K562 (cell line): Measurements from ENCODE around the gene CTIF.

Experiments
- ARNT ChIP-seq, 2 experiments: fragments of 450-650 bp; IDR thresholded peaks; 2 replicates each; pipeline ENCODE4 v1.6.1; 2016; ENCODE audit warnings: mild to moderate bottlenecking in 1 of 2
- EP400 ChIP-seq: fragments of 450-650 bp; IDR thresholded peaks from 2 replicates; pipeline ENCODE4 v1.6.1; 2017; ENCODE audit warnings: antibody characterized with exemption, mild to moderate bottlenecking, moderate library complexity
- MYC ChIP-seq, 2 experiments: fragments of 250-450 bp in 1 of 2; sonication (Bioruptor Pico) in 1 of 2; IDR thresholded peaks; 2 replicates each; pipeline versions ENCODE4 v1.5.1 to v1.6.1; 2012 to 2021; ENCODE audit warnings: low read depth in 2 of 2, borderline replicate concordance in 1 of 2, improper control_type of control experiment in 1 of 2, low read length in 1 of 2, mild to moderate bottlenecking in 1 of 2, moderate library complexity in 1 of 2
- POLR2A ChIP-seq: fragments of 450-650 bp; conservative IDR thresholded peaks from 2 replicates; pipeline ENCODE4 v1.6.1; 2016
- SIN3A ChIP-seq, 2 experiments: fragments of 150-350 bp in 1 of 2; IDR thresholded peaks; 2 replicates each; pipeline ENCODE4 v1.6.1; 2011 to 2016; ENCODE audit warnings: borderline replicate concordance in 2 of 2, low read depth in 2 of 2, low read length in 2 of 2, mild to moderate bottlenecking in 2 of 2, moderate library complexity in 2 of 2; ENCODE audit not compliant: control insufficient read depth in 1 of 2
- SMARCA5 ChIP-seq: fragments of 450-650 bp; IDR thresholded peaks from 2 replicates; pipeline ENCODE4 v1.6.1; 2016
- TCF7L2 ChIP-seq: fragments of 150-350 bp; IDR thresholded peaks from 2 replicates; pipeline ENCODE4 v1.6.1; 2016; ENCODE audit warnings: low read depth, mild to moderate bottlenecking, low read length, moderate library complexity
- ZNF174 ChIP-seq: fragments of 250-450 bp; sonication (Bioruptor Pico); IDR thresholded peaks from 2 replicates; pipeline ENCODE4 v1.4.0; 2020; ENCODE audit warnings: mild to moderate bottlenecking
- ZNF644 ChIP-seq: fragments of 200-800 bp; sonication (Bioruptor generic); IDR thresholded peaks from 2 replicates; pipeline ENCODE4 v1.6.1; 2016; ENCODE audit warnings: low read depth, missing genetic modification characterization, missing compliant biosample characterization
- TF ChIP-seq, protein P1 (sequence below), 3 experiments: IDR thresholded peaks in 2 of 3; conservative IDR thresholded peaks in 1 of 3; 2 replicates each; pipeline ENCODE4 v1.5.1; 2011 to 2012; ENCODE audit warnings: low read length in 3 of 3, mild to moderate bottlenecking in 3 of 3, control low read depth in 2 of 3, improper control_type of control experiment in 1 of 3, inconsistent platforms in 1 of 3, low read depth in 1 of 3, mixed read lengths in 1 of 3, moderate library complexity in 1 of 3; ENCODE audit not compliant: insufficient read depth in 2 of 3

DNA sequence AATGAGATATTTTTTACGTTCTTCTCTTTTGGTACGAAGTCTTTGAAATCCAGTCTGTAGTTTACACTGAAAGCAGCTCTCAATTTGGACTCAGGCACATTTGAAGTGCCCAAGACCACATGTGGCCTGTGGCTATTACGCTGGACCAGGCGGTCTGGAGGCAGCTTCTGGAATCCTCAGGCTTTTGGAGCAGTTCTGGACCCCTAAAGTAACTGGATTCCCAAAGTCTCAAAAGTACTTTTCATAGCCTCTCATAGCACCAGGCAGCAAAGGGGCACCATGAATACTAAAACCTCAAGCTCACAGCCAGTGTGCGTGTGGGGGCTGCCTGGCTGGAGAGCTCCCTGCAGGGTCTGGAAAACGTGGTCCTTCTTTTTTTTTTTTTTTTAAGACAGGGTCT, 293.0 kb downstream of the CTIF start:
- TF ChIP-seq POLR2A (no peak), EP400 (no peak), MYC (IDR thresholded peaks at IDR 0.05; ENCODE audit: low read depth, low read length) (no peak), MYC (CRISPR knock-in tag; IDR thresholded peaks at IDR 0.05; ENCODE audit: borderline replicate concordance, low read depth) (no peak), SIN3A (IDR thresholded peaks at IDR 0.05; ENCODE audit: borderline replicate concordance in 2 of 2, control insufficient read depth in 1 of 2, low read depth in 2 of 2, low read length in 2 of 2) (no peak), TCF7L2 (no peak), ZNF174 (CRISPR knock-in tag) (no peak), ZNF644 (tag) (no peak), SMARCA5 (no peak), ARNT (IDR thresholded peaks at IDR 0.05) (no peak)
- TF ChIP-seq, protein P1, sequence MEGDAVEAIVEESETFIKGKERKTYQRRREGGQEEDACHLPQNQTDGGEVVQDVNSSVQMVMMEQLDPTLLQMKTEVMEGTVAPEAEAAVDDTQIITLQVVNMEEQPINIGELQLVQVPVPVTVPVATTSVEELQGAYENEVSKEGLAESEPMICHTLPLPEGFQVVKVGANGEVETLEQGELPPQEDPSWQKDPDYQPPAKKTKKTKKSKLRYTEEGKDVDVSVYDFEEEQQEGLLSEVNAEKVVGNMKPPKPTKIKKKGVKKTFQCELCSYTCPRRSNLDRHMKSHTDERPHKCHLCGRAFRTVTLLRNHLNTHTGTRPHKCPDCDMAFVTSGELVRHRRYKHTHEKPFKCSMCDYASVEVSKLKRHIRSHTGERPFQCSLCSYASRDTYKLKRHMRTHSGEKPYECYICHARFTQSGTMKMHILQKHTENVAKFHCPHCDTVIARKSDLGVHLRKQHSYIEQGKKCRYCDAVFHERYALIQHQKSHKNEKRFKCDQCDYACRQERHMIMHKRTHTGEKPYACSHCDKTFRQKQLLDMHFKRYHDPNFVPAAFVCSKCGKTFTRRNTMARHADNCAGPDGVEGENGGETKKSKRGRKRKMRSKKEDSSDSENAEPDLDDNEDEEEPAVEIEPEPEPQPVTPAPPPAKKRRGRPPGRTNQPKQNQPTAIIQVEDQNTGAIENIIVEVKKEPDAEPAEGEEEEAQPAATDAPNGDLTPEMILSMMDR (IDR thresholded peaks at IDR 0.05 in 2 of 3, conservative IDR thresholded peaks at IDR 0.05 in 1 of 3; ENCODE audit: insufficient read depth in 2 of 3, low read depth in 1 of 3, low read length in 3 of 3), result no peak
